Esophagus muscularis mucosa (tissue), 4 donors: ENCODE measurements around the gene DTX1. TPM values are rescaled to one million over a fixed set of nuclear protein-coding genes. Genes with fewer than 3 reads are reported as not detected.
A peak's percentile ranks its signal among the peaks of the same experiment; 100 is the strongest.

Experiments
- DNase-seq: peaks from one replicate; pipeline ENCODE4 v3.0.0-alpha.2; 2017; ENCODE audit errors: extremely low spot score
- H3K27ac ChIP-seq, 4 donors: fragments of 200-600 bp; sonication (generic); replicated peaks in 1 of 4; 1 replicate in 3 of 4; 2 replicates in 1 of 4; pipeline ENCODE4 v1.5.1; 2016 to 2019; ENCODE audit warnings: mild to moderate bottlenecking in 1 of 4
- H3K27me3 ChIP-seq, 4 donors: fragments of 200-600 bp; sonication (generic); one replicate each; pipeline versions ENCODE4 v1.5.1 to v1.6.0; 2016 to 2019
- H3K36me3 ChIP-seq, 4 donors: fragments of 200-600 bp; sonication (generic); one replicate each; pipeline ENCODE4 v1.5.1; 2016 to 2019
- H3K4me1 ChIP-seq, 4 donors: fragments of 200-600 bp; sonication (generic); one replicate each; pipeline ENCODE4 v1.5.1; 2016 to 2019
- H3K4me3 ChIP-seq, 4 donors: fragments of 200-600 bp; sonication (generic); 1 replicate in 2 of 4; 2 replicates in 2 of 4; pipeline ENCODE4 v1.5.1; 2016 to 2019; ENCODE audit warnings: mild to moderate bottlenecking in 4 of 4, moderate library complexity in 1 of 4
- H3K9me3 ChIP-seq, 4 donors: fragments of 200-600 bp; sonication (generic); 1 replicate in 3 of 4; 2 replicates in 1 of 4; pipeline ENCODE4 v1.5.1; 2016 to 2019
- EP300 ChIP-seq: sonication (generic); formaldehyde crosslinking; IDR thresholded peaks from one replicate; pipeline ENCODE4 v1.6.1; 2017; ENCODE audit warnings: antibody characterized with exemption
- POLR2A ChIP-seq: fragments of 450-650 bp; IDR thresholded peaks from one replicate; pipeline ENCODE4 v1.6.1; 2017; ENCODE audit warnings: antibody characterized with exemption, moderate library complexity, mild to moderate bottlenecking, low read depth
- POLR2AphosphoS5 ChIP-seq, 2 donors: sonication (generic); formaldehyde crosslinking; IDR thresholded peaks; one replicate each; pipeline ENCODE4 v1.6.1; 2017; ENCODE audit warnings: antibody characterized with exemption in 2 of 2
- WGBS: methylation state at CpG from one replicate; pipeline ENCODE4 v1.1.5; 2018; 5-methylcytosine and 5-hydroxymethylcytosine counted together
- intact Hi-C: fragments of 100-400 bp; cut with DNase I; formaldehyde crosslinking; loops from one replicate; pipeline ENCODE4 v1.15.1; 2023
- total RNA-seq, 4 donors: library from RNA; depleted of rRNA; stranded (reverse); fragments of >200 nt; gene quantifications; one replicate each; pipeline versions ENCODE4 v1.1.0 to v1.2.1, GENCODE V29; 2016
- TF ChIP-seq, protein P1 (sequence below), 3 experiments: fragments of 200-600 bp in 2 of 3; fragments of 450-650 bp in 1 of 3; sonication (generic) in 2 of 3; IDR thresholded peaks; one replicate each; pipeline ENCODE4 v1.5.1; 2017 to 2019; ENCODE audit warnings: antibody characterized with exemption in 3 of 3, mild to moderate bottlenecking in 2 of 3, moderate library complexity in 1 of 3

Gene DTX1
- total RNA-seq, 4 donors from 2014 or later = 3.6 to 6.1 (median 4.9) TPM

DNA sequence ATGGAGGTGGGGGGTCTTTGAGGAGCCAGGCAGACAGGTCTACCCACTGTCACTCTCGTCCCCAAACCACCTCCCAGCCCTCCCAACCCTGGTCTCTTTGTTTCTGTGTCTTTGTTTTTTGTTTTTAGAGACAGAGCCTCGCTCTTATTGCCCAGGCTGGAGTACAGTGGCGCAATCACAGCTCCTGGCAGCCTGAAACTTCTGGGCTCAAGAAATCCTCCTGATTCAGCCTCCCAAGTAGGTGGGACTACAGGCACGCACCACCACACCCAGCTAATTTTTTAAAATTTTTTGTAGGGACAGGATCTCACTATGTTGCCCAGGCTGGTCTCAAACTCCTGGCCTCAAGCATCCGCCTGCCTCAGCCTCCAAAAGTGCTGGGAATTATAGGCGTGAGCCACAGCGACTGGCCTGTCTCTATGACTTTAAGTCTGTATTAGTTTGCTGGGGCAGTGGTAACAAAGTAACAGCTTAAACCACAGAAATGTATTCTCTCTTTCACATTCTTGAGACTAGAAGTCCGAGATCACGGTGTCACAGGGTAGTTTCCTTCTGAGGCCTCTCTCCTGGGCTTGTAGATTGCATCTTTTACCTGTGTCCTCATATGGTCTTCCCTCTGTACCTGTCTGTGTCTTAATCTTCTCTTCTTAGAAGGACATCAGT lies 26.1 kb downstream of the DTX1 start:
- WGBS = 84% methylated on average over 9 of the region's 9 CpGs
- intact Hi-C loops = no loop called here
- DNase-seq = no peak

DNA sequence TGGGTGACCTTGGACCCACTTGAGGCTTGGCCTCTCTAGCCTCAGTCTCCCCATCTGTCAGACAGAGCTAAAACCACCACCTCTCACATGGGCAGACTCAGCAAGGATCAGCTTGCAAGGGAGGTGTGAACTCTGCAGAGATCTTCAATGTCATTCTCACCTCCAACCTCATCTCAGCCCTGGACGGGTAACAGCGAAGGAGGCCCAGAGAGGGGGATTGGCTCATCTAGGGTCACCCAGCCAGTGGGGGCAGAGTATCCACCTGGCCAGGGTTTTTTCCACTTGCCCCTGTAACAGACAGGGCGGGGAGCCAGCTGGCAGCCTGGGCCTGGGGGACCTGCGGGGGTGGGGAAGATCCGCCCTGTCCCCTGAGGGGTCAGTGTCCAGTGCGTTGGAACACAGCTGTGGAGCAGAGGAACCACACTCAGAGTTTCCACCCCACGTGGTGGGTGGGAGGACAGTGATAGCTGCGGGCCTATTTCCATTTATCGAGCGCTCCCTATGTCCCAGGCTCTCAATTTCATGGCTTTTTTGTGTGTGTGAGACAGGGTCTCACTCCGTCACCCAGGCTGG lies 27.4 kb downstream of the DTX1 start:
- no peak for DNase-seq
- 72% methylated on average over 11 of the region's 11 CpGs for WGBS

More for the DNA sequence above, 26.1 kb downstream of the DTX1 start:
- Histone ChIP-seq H3K27me3 (peaks cover 0 to 63% (median 13%) of the 10 kb centered on the region in 4 donors), H3K27ac (no peak overlapping the region), H3K9me3 (no peaks in the 10 kb centered on the region), H3K36me3 (no peaks in the 10 kb centered on the region), H3K4me1 (no peaks in the 10 kb centered on the region), H3K4me3 (no peak overlapping the region)
- no peak for TF ChIP-seq POLR2A
- TF ChIP-seq POLR2AphosphoS5 (IDR thresholded peaks at IDR 0.05) = no peak
- no peak for TF ChIP-seq EP300
- TF ChIP-seq, protein P1, sequence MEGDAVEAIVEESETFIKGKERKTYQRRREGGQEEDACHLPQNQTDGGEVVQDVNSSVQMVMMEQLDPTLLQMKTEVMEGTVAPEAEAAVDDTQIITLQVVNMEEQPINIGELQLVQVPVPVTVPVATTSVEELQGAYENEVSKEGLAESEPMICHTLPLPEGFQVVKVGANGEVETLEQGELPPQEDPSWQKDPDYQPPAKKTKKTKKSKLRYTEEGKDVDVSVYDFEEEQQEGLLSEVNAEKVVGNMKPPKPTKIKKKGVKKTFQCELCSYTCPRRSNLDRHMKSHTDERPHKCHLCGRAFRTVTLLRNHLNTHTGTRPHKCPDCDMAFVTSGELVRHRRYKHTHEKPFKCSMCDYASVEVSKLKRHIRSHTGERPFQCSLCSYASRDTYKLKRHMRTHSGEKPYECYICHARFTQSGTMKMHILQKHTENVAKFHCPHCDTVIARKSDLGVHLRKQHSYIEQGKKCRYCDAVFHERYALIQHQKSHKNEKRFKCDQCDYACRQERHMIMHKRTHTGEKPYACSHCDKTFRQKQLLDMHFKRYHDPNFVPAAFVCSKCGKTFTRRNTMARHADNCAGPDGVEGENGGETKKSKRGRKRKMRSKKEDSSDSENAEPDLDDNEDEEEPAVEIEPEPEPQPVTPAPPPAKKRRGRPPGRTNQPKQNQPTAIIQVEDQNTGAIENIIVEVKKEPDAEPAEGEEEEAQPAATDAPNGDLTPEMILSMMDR (IDR thresholded peaks at IDR 0.05) = no peak

DNA sequence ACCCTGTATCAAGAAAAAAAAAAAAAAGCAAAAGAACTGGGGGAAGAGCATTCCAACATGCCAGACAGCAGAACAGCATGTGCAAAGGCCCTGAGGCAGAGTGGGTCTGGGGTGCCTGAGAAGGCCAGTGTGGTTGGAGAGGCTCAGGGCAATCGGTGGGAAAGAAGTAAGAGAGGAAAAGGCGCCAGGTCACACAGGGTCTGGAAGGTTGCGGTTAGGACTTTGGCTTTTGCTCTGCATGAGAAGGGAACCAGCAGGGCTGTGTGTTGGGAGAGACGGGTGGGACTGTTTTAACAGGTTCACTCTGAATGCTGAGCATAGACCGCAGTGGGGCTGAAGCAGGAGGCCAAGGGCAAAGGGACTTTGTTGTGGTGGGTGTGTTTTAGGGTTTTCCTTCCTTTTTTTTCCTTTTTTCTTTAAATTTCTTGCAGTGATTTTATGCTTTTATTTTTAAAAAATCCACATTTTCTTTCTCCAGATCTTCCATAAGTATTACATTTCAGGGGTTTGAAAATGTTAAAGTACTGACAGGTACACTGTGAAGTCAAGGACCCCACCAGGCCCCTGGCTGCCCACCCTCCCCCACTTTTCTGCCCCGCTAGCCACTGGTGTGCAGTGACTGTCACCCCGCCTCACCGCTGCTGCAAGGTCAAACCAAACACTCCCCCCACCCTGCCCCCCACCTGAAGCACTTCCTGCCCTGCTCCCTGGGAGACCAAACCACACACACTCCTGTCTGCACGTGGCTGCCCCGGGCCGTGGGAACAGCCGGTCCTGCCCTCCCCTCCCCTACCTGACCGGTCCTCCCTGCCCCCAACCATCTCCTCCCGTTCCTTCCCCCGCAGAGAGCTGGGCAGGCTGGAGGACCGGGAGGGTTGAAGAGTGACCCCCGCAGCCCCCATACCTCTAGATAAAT lies 30.0 kb downstream of the DTX1 start:
- Histone ChIP-seq H3K27me3 (peaks cover 0 to 75% (median 9%) of the 10 kb centered on the region in 4 donors), H3K4me1 (no peaks in the 10 kb centered on the region), H3K9me3 (no peaks in the 10 kb centered on the region), H3K4me3 (no peak overlapping the region), H3K36me3 (no peaks in the 10 kb centered on the region), H3K27ac (no peak overlapping the region)
- WGBS = 46% methylated on average over 14 of the region's 17 CpGs
- intact Hi-C loops = no loop called here
- TF ChIP-seq EP300 (no peak), POLR2AphosphoS5 (IDR thresholded peaks at IDR 0.05) (no peak), POLR2A (no peak)
- TF ChIP-seq, protein P1 (IDR thresholded peaks at IDR 0.05) = no peak
- DNase-seq = no peak

More for the DNA sequence above, 27.4 kb downstream of the DTX1 start:
- H3K9me3 ChIP-seq = no peaks in the 10 kb centered on the region
- no peak overlapping the region for H3K4me3 ChIP-seq
- no peak overlapping the region for H3K27ac ChIP-seq
- H3K36me3 ChIP-seq = no peaks in the 10 kb centered on the region
- intact Hi-C loops = no loop called here
- peaks cover 0 to 62% (median 9%) of the 10 kb centered on the region in 4 donors for H3K27me3 ChIP-seq
- H3K4me1 ChIP-seq = no peaks in the 10 kb centered on the region
- TF ChIP-seq POLR2AphosphoS5 (IDR thresholded peaks at IDR 0.05) (peak; percentile 7 to 16), EP300 (no peak)

DNA sequence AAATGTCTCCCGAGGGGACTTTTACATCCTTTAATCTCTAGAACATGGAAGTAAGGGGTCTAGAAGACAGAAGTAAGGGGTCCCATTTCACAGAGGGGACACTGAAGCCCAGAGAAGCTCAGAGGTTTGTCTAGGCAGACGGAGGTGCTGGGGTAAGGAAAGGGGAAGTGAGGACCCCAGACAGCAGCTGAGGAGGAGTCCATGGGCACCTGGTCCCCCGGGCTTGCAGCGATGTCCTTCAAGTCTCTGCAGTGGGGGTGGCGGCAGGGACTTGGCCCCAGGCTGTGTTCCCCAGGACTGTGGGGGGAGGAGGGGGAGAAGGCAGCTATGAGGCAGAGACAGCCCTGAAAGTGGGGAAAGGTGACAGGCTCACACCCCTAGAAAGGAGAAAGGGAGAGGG lies 30.7 kb downstream of the DTX1 start:
- H3K9me3 ChIP-seq = no peaks in the 10 kb centered on the region
- no peak overlapping the region for H3K27ac ChIP-seq
- TF ChIP-seq POLR2A (no peak), EP300 (no peak), POLR2AphosphoS5 (IDR thresholded peaks at IDR 0.05) (no peak)
- TF ChIP-seq, protein P1 (IDR thresholded peaks at IDR 0.05) = no peak
- peaks cover 0 to 75% (median 9%) of the 10 kb centered on the region in 4 donors for H3K27me3 ChIP-seq
- no peaks in the 10 kb centered on the region for H3K4me1 ChIP-seq
- H3K36me3 ChIP-seq = no peaks in the 10 kb centered on the region
- no peak for DNase-seq
- intact Hi-C loops = no loop called here
- WGBS = 53% methylated on average over 5 of the region's 5 CpGs
- no peak overlapping the region for H3K4me3 ChIP-seq

DNA sequence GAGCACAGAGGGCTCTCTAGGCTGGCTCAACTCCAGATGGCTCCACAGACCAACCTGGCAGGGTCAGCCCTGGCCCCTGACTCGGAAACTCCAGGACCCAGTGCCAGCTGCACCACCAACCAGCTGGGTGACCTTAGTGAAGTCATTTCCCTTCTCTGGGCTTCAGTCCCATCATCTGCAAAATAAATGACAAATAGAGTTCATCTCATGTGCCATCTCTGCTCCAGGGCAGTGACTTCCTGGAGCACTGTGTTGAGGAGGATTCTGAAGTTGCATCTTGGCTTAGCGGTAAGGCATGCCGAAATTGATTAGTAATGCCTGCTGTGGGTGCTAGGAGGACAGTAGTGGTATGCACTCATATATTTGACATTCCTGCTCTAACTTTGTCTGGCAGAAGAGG lies 31.5 kb downstream of the DTX1 start:
- Histone ChIP-seq H3K27ac (no peak overlapping the region), H3K27me3 (peaks cover 0 to 81% (median 12%) of the 10 kb centered on the region in 4 donors), H3K4me3 (no peak overlapping the region), H3K9me3 (no peaks in the 10 kb centered on the region), H3K4me1 (peaks cover 3 to 5% (median 4%) of the 10 kb centered on the region in 4 donors), H3K36me3 (no peaks in the 10 kb centered on the region)
- WGBS = 84% methylated on average over 3 of the region's 3 CpGs
- no peak for TF ChIP-seq POLR2A
- TF ChIP-seq EP300 = no peak
- TF ChIP-seq POLR2AphosphoS5 (IDR thresholded peaks at IDR 0.05) = no peak
- TF ChIP-seq, protein P1 (IDR thresholded peaks at IDR 0.05) = no peak
- DNase-seq = no peak
- intact Hi-C loops = no loop called here
